ENCODE data around the gene ADAM17. TPM values are rescaled to one million over a fixed set of nuclear protein-coding genes. Genes with fewer than 3 reads are reported as not detected.
A peak's percentile ranks its signal among the peaks of the same experiment; 100 is the strongest.

ADAM17 gene
- total RNA-seq, 1 donor: 40.1 TPM

DNA sequence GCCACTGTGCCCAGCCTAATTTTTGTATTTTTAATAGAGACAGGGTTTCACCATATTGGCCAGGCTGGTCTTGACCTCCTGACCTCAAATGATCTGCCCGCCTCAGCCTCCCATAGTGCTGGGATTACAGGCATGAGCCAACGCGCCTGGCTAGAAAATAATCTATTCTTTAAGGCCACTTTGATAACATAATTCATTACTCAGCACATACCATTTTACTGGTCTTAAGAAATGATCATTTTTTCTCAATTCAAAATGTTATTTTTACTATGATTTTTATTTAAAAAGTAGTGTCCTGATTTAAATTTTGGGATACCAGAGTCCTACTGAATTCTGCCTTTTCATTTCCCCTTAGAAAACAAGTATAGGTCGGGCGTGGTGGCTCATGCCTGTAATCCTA lies 27.0 kb upstream of the ADAM17 start:
- no peak for DNase-seq (ENCODE audit: low read depth)
- TF ChIP-seq, protein P1, sequence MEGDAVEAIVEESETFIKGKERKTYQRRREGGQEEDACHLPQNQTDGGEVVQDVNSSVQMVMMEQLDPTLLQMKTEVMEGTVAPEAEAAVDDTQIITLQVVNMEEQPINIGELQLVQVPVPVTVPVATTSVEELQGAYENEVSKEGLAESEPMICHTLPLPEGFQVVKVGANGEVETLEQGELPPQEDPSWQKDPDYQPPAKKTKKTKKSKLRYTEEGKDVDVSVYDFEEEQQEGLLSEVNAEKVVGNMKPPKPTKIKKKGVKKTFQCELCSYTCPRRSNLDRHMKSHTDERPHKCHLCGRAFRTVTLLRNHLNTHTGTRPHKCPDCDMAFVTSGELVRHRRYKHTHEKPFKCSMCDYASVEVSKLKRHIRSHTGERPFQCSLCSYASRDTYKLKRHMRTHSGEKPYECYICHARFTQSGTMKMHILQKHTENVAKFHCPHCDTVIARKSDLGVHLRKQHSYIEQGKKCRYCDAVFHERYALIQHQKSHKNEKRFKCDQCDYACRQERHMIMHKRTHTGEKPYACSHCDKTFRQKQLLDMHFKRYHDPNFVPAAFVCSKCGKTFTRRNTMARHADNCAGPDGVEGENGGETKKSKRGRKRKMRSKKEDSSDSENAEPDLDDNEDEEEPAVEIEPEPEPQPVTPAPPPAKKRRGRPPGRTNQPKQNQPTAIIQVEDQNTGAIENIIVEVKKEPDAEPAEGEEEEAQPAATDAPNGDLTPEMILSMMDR (IDR thresholded peaks at IDR 0.05; ENCODE audit: insufficient read depth, low read length): no peak
- no peak overlapping the region for H3K4me3 ChIP-seq (ENCODE audit: low read depth, low read length)

DNA sequence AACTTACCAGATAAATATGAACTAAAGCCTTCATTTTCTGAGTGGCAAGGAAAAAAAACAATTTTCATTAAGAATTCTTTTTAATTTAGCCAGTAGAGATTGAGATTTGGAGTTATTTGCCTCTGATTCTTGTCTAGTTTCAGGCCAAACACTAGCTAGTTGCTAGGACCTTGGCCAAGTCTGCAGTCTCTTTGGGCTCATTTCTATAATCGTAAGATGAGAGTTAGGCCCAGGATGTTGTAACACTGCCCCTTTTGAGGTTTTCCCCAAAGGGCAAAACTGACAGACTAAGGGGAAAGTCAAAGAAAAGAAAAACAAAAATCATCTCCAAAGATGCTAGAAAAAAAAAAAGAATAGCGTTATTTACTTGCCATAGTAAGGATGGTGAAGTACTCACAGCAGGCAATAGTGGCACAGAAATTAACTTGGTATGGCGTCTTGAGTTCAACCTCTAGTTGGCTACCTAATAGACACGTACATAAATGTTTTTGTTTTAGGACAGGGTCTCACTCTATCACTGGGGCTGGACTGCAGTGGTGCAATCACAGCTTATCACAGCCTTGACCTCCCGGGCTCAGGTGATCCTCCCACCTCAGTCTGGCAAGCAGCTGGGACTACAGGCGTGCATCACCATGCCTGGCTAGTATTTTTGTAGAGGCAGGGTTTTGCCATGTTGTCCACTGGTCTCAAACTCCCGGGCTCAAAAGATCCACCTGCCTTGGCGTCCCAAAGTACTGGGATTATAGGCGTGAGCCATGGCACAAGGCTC lies 23.0 kb upstream of the ADAM17 start:
- peak; percentile 59 for DNase-seq (ENCODE audit: low read depth)
- TF ChIP-seq, protein P1 (IDR thresholded peaks at IDR 0.05; ENCODE audit: insufficient read depth, low read length): no peak

DNA sequence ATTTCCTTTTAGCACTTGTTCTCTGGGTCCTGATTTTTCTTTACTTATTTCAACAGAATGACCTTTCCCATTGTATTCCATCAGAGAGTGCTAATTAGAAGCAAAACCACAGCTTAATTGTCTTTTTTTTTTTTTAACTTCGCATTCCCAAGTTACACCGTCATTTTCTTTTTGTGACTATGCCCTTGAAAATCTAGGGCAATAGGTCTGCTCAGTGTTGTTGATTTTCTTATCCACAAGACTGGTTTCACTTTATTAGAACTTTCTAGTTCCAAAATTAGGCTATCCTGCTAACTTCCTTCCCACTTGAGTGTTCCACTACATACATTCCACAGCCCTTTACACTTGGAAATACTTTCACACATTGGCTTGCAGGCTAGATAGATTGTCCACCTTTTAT lies 18.7 kb upstream of the ADAM17 start:
- no peak overlapping the region for H3K4me3 ChIP-seq (ENCODE audit: low read depth, low read length)
- no peak for DNase-seq (ENCODE audit: low read depth)
- TF ChIP-seq, protein P1 (IDR thresholded peaks at IDR 0.05; ENCODE audit: insufficient read depth, low read length): no peak

More for the DNA sequence above, 23.0 kb upstream of the ADAM17 start:
- no peak overlapping the region for H3K4me3 ChIP-seq (ENCODE audit: low read depth, low read length)

GRCh38 chr2:9573840-9574239 lies 18.2 kb upstream of the ADAM17 start:
- H3K4me3 ChIP-seq (ENCODE audit: low read depth, low read length): no peak overlapping the region
- TF ChIP-seq, protein P1 (IDR thresholded peaks at IDR 0.05; ENCODE audit: insufficient read depth, low read length): no peak
- no peak for DNase-seq (ENCODE audit: low read depth)

- TF ChIP-seq, protein P1 (IDR thresholded peaks at IDR 0.05; ENCODE audit: insufficient read depth, low read length): no peak
- no peak overlapping the region for H3K4me3 ChIP-seq (ENCODE audit: low read depth, low read length)
- DNase-seq (ENCODE audit: low read depth): peak; percentile 54
Measured at GRCh38 chr2:9573013-9573720, 17.5 kb upstream of the ADAM17 start.

DNA sequence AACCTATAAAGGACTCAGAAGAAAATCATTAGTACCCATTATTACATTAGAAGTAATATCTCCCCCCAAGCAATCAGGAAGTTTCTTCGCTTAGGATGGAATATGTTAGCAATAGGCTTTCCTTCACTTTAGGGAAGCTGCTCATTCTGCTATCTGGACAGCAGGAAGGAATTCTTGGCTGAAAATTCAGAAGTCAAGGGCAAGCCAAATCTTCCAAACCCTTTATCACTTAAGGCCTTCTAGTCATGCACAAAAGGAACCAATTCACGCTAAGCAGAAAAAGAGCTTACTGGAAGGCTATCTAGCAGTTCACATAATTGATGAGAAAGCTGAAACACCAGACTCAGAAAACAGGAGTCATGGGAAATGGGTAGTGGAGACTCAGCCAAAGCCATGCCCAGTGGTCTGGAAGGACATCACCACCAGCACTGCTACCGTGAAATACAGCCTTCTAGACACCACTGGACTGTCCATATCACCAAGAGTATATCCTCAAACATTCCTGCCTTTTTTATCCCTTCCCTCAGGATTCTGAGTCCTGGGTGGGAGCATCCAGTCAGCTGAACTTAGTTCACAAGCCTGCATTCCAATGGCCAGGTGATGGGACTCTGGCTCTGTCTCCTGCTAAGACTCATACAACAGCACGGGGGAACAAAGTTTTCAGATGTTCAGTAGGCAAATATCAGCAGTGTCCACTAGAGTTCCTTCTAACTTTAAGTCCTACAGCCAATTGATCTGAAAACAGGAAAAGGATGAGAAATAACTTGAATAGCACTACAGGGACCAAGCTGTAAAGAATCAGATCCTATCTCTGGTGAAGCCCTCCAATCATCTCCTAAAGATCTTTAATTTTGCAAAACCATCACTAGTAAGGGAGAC lies 14.8 kb upstream of the ADAM17 start:
- TF ChIP-seq, protein P1 (IDR thresholded peaks at IDR 0.05; ENCODE audit: insufficient read depth, low read length): peak; percentile 36
- no peak overlapping the region for H3K4me3 ChIP-seq (ENCODE audit: low read depth, low read length)
- DNase-seq (ENCODE audit: low read depth): peak; percentile 67

All from fibroblast of the aortic adventitia (primary cell).